HG03565 (cell line): ENCODE results near the gene PPP1R1C.

ENCODE experiments used
- ATAC-seq: cut with Tn5 transposase; IDR thresholded peaks from one replicate; pipeline ENCODE4 v1.9.1; 2021; ENCODE audit warnings: mild to moderate bottlenecking, moderate library complexity; ENCODE audit not compliant: unreplicated experiment

The PPP1R1C gene

DNA sequence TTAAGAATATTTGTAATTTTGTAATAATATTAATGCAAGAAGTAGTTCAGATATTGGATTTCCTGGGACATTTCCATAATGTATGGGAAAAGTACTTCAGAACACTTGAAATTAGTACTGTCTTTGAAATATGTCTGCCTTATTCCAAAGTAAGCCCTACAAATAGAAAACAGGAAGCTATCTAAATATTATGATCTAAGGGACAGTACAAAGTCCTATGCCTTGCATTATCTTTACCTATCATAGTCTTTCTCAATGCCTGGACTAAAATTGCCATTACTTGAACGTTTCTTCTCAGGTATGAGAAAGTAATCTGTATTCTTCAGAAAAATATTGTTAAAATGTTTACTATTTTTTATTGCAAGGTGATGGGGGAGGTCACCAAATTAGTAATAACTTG, 113.0 kb downstream of the PPP1R1C start:
- no peak for ATAC-seq

DNA sequence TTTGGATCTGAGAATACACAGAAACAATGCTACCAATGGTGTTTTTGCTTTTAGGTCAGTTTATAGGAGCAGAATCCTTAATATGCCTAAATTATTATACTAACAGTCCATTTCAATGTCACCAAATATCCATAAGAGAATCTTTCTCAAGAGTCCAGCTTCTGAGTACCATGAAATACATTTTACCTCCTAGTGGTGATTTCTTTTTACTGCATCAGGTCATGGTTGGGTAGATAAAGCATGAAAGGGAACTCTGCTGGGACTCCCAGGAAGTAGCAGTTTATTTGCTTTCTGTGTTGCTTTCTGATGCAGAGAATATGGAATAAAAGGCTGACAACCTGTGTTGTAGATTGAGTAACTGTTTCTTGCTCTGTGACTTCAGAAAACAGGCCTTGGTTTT, 115.6 kb downstream of the PPP1R1C start:
- no peak for ATAC-seq

GRCh38 chr2:182103526-182103925, 117.9 kb downstream of the PPP1R1C start:
- ATAC-seq = no peak

DNA sequence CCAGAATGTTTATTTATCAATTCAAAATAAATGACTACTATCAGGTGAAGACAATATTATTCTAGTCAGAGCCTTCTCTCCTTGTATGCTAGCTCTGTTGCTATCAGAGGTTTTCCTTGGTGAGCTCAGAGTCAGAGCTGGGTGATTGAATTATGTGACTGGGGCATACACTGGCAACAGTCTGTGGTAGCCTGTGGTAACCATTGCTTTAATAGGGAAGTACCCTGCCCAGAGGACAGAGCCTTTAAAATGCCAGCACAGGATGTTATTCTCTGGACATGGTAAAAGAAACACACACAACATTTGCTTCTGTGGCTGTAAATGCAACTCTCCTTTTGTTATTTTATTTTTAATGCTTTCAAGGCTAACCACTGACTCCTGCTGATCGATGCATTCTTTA, 124.7 kb downstream of the PPP1R1C start:
- no peak for ATAC-seq

DNA sequence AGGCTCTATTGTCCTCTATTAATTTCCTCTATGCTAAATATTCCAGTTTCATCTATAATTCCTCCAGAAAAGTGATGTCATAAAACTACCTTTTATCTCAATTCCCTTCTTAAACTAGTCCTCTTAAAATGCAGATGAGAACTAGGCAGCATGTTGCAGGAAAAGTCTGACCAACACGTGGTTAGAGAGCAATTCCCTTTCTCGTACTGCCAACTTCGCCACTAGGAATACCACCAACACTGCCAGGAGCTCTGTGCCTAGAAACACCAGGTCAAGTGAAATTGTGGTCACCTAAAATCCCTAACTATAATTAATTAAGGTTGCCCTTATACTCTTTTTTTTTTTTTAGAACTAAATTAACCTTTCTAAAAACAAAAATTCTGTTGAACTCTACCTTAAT, 127.7 kb downstream of the PPP1R1C start:
- no peak for ATAC-seq

DNA sequence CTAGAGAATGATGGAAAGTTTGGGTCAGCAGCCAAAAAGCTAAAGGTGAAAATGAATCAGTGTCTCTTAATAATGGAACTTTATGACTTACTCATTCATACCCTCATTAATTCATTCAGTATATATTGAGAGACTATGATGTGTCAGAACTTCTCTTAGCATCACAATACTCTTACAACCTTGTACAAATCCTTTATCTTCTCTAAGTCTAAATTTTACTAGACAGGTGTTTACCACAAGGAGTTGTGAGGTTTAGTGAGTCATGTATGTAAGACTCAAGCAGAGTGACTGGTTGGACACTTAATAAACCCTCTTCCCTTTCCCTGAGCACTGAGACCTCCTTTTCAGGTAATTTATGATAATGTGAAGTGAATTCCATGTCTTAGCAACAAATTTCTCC, 129.6 kb downstream of the PPP1R1C start:
- ATAC-seq = no peak

GRCh38 chr2:182116774-182117173, 131.1 kb downstream of the PPP1R1C start:
- no peak for ATAC-seq

- no peak for ATAC-seq
Observed at GRCh38 chr2:182117196-182117595, 131.5 kb downstream of the PPP1R1C start.

DNA sequence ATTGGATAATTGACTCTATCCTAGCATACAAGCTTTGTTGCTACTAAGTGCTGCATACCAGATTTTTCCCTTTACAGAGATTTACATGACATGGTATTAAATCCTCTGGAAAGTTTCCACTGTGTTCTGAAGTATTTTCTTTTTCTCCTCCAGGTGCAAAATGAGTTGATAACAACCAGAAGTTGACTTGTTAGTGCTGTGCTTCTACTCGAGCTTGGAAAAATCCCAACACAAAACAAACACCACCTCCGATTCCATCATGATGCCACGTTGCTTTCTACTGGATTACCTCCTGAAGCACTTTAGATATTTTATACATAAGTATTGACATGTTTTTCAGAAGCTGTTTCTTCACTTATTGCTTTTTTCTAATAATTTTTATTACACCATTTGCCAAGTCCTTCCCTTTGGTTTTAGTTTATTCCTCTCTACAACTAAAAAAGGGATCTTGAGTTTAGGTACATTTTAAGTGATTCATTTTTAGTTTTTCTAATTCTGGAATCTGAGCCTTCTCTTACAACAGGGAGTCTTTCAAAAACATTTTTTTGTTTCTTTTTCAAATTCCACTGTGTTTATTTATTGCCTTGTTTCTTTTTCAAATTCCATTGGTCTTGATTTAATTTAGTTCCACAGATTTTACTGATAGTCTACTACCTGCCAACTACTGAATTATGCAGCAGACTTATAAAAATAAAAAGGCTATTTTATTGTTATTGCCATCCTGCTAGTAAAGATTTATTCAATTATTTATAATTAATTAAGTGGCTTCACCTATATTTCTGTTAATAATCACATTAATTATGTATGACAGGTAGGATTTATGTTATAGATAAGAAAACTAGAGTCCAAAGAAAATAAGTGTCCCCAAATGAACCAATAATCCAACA, 143.4 kb downstream of the PPP1R1C start:
- no peak for ATAC-seq

DNA sequence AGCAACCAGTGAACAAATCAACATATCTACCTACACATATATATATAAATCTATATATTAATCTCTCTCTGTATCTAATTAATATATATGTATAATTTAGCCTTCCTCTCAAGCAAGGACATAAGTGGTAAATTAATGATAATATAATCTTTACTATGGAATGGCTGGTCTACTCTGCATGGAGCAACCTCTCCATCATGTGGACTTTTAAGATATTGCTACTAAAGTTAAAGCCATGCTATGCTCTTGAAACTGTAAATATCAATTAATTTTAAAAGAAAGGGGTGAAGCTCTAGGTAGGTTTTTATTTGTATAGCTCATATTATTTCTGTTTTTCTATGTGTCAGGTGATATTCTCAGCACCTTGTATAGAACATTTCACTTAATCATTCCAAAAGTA, 147.0 kb downstream of the PPP1R1C start:
- ATAC-seq = no peak

GRCh38 chr2:182133195-182133891, 147.7 kb downstream of the PPP1R1C start:
- no peak for ATAC-seq

DNA sequence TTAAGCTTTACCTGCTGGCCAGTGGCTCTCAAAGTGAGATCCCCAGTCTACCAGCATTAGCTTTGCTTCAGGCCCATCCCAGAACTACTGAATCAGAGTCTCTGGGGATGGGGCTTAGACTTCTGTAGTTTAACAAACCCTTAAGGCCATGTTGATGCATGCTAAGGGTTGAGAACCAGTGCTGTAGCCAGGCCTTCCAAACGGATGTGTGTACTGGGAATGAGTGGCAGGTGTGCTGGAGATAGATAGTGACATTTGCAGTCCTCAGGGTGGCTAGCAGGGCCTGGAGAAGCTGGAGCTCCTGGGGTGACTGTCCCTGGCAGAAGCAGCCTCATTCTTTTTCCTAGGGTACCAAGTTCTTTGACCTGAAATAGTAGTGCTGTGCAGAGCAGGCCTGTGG, 148.5 kb downstream of the PPP1R1C start:
- no peak for ATAC-seq

DNA sequence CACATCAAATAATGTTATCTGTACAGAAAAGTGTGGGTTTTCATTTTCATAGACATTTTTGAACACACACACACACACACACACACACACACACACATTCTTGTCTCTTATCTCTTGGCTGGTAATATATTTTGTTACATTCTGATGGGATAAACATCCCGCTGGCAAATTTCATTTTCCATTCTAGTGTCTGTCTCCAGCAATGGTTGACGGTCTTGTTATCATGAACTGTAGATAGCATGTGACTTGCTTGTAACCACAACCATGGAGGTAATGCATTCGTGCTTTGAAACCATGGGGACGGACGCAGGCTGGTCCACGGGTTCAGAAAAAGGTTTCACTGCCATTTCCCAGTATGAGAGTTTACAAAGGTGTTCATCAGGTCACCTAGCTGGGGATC, 156.4 kb downstream of the PPP1R1C start:
- ATAC-seq = no peak

DNA sequence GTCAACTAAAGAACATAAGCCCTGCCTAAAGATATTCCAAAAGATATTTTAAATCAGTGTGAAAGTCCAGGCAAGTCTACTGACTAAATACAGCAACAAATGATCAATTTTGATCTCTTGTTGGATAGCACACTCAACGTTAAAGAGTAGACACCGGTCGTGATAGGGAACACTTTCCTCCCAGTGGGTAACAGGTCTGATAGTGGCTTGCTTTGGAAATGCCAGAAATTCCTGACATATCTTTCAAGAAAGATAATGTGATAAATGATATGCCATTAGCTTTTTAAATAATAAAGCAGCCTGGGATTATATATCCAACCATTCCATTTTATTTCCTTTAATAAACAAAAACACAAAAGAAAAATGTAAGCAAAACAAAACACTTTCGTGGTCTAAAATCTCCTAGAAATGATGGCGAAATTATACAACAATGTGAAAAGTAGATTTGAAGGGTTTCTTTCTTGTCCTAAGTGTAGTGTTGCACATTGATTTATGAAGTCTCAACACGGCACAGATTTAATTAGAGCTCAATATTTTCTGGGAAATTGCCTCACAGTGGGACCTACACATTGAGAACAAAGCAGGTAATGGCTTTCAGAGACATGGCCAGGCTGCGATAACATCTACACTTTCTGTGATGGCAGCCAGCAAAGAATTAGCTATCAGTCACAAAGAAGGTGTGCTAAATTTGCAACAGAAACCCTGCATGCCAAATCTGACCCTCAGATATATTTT, 158.6 kb downstream of the PPP1R1C start:
- ATAC-seq = no peak

GRCh38 chr2:182144776-182145165, 159.1 kb downstream of the PPP1R1C start:
- ATAC-seq = no peak

DNA sequence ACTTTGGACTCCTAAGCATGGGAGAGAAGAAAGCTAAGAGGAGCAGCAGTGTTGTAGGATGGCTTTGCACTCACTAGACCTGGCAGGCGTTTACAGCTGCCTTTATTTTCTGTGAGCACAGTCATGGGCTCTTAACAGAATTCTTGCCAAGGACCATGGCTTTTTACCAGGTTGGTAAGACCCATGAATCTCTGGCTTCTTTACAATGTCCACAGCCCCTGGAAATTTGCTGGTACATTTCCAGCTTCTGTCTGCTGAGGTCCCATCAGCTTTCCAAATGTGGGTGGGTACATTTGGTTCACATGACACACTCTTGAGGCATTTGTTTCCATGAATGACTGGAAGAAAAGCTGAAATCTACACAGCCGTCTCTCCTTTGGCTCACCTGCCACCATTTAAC, 162.7 kb downstream of the PPP1R1C start:
- no peak for ATAC-seq

DNA sequence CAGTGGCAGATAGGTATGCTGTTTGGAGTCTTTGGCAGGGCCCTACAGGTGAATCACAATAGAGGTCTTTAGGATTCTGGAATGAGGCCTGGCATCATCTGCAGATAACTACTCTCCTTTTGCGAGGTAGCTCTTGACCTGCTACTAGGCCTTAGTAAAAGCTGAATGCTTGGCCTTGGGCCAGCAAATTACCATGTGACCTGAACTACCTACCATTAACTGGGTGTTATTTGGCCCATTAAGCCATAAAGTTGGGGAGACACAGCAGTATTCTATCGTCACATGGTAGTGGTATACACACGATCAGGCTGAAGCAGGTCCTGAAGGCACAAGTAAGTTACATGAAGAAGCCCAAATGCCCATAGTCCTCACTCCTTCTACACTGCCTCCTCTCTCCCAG, 178.2 kb downstream of the PPP1R1C start:
- no peak for ATAC-seq

GRCh38 chr2:182164686-182165085, 179.0 kb downstream of the PPP1R1C start:
- no peak for ATAC-seq

DNA sequence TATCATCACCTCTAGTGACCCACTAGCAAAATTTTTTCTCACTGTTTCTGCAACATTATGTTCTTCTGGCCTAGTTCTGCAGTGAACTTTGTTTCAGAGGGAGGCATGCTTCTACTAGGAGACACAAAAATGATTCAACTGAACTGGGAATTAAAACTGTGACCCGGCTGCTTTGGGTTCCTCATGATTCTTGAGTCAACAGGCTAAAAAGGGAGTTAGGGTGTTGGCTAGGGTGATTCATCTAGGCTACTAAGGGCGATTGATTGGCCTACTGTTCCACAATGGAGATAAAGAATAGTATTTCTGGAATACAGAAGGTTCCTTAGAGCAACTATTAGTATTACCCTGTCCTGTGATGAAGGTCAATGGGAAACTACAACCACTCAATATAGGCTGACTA, 179.5 kb downstream of the PPP1R1C start:
- ATAC-seq = no peak

- no peak for ATAC-seq
Observed at GRCh38 chr2:182166406-182166805, 180.8 kb downstream of the PPP1R1C start.

GRCh38 chr2:182166841-182167240, 181.2 kb downstream of the PPP1R1C start:
- no peak for ATAC-seq
